Activated T-cell treated with anti-CD3 and anti-CD28 coated beads, Interleukin-2, amount 50 U/mL, for 24 hours (primary cell): Measurements from ENCODE around the gene TBC1D9B.
"Not testable (repeated sequence)": the region's sequence is repeated elsewhere in the genome, so short reads cannot be mapped to it uniquely, and the experiment has no call there.

Experiments used
- DNase-seq: peaks from one replicate; pipeline ENCODE4 v3.0.0-alpha.2; 2020
- H3K27ac Mint-ChIP-seq: 2 replicates; pipeline ENCODE4 v1.8.0; 2020; ENCODE audit warnings: mild to moderate bottlenecking, mixed read lengths
- H3K27me3 Mint-ChIP-seq: 2 replicates; pipeline ENCODE4 v1.8.0; 2020; ENCODE audit warnings: mixed read lengths
- H3K36me3 Mint-ChIP-seq: 2 replicates; pipeline ENCODE4 v1.8.0; 2020; ENCODE audit warnings: low read depth, mixed read lengths
- H3K4me1 Mint-ChIP-seq: 2 replicates; pipeline ENCODE4 v1.8.0; 2020; ENCODE audit warnings: low read depth, mixed read lengths
- H3K4me3 Mint-ChIP-seq: 2 replicates; pipeline ENCODE4 v1.8.0; 2020; ENCODE audit warnings: mild to moderate bottlenecking, moderate library complexity, mixed read lengths
- H3K9me3 Mint-ChIP-seq: 2 replicates; pipeline ENCODE4 v1.8.0; 2020; ENCODE audit warnings: mixed read lengths

The TBC1D9B gene

DNA sequence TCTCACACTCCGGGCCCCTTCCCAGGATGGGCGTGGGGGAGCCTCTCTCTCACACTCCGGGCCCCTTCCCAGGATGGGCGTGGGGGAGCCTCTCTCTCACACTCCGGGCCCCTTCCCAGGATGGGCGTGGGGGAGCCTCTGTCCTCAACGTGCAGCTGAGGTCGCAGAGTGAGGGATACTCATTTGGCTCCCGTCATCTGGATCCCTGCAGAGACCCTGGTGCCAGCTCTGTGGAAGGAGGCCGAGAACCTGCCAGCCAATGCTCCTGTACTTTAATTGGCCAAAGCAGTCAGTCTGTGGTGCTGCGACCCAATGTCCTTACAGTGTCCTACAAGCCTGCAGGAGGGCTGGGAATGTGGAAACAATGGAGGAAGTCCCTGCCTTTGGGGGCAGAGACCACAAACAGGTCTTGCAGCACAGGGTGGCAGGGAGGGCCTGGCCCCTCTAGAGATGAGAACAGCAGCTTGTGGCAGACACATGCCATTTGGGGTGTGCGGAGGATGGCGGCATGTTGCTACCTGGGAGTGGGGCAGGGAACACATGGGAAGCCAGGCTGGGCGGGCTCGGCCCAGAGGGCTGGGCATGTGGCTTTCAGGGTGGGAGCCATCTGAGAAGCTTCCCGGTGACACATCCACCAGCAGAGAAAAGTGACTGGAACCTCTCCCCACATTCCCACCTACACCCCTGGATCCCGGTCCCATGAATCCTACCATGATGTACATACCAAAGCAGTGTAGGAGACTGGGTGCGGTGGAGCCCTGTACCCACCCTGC is 35.5 kb downstream of the TBC1D9B start:
- Mint-ChIP-seq H3K9me3 (no peaks in the 10 kb centered on the region), H3K27me3 (no peaks in the 10 kb centered on the region), H3K4me1 (peaks cover 1% of the 10 kb centered on the region), H3K27ac (no peak overlapping the region), H3K36me3 (peaks cover 86% of the 10 kb centered on the region), H3K4me3 (no peak overlapping the region)
- DNase-seq: no peak

DNA sequence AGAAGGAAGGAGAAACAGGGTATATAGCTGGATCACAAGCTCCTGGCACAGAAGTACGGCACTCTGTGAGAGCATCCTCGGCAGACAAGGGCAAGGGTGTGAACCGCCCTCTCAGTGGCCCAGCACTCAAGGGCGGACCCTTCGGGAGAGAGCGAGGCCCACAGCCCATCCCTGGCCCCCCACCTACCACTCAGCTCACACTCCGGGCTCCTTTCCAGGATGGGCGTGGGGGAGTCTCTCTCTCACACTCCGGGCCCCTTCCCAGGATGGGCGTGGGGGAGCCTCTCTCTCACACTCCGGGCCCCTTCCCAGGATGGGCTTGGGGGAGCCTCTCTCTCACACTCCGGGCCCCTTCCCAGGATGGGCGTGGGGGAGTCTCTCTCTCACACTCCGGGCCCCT is 36.2 kb downstream of the TBC1D9B start:
- not testable (repeated sequence) for DNase-seq, H3K4me1 Mint-ChIP-seq, H3K4me3 Mint-ChIP-seq, H3K27me3 Mint-ChIP-seq, H3K9me3 Mint-ChIP-seq, H3K27ac Mint-ChIP-seq
- H3K36me3 Mint-ChIP-seq: peaks cover 88% of the 10 kb centered on the region

DNA sequence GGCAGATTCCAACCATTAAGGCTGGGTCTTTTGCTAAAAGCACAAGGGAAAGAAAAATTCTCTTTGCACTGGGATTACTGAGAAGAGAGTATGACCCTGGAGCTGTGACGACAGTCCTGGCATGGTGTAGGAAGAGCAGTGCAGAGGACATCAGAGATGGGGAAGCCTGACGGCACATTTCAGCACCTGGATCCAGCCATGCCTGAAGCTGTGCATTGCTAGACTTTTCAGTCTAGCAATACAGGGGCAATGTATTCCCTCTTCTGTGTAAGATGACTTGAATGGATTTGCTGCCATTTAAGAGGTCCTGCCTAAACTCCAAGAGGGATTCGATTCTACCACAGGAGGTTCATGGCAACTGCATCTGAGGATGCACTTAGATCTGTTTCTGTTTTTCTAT is 36.7 kb downstream of the TBC1D9B start:
- DNase-seq: no peak
- Mint-ChIP-seq H3K4me3 (no peak overlapping the region), H3K27me3 (no peaks in the 10 kb centered on the region), H3K9me3 (no peaks in the 10 kb centered on the region), H3K4me1 (peaks cover 7% of the 10 kb centered on the region), H3K36me3 (peaks cover 86% of the 10 kb centered on the region), H3K27ac (no peak overlapping the region)

DNA sequence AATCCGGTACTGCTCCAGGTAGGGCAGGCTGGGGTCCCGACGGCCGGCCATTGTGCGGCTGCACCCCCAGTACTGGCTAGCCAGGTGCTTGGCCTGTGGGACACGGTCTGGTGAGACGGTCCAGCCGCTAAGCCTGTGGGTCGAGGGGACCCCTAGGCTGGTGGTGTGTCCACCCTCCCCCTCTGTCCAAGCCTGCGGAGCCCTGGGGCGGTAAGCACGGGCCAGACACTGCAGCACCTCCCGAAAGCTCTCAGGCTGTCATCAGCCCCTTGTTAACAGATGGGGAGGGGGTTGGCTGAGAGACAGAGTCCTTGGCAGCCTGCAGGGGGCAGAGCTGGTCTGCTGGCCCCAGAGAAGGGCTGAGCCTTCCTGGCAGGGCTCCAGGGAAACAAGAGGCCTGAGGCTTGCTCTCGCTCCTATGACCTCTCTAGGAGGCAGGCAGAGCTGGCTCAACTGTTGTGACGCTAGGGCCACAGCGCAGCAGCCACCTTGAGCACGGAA is 37.2 kb downstream of the TBC1D9B start:
- Mint-ChIP-seq H3K27me3 (no peaks in the 10 kb centered on the region), H3K4me3 (no peak overlapping the region), H3K4me1 (peaks cover 7% of the 10 kb centered on the region), H3K36me3 (peaks cover 85% of the 10 kb centered on the region), H3K9me3 (no peaks in the 10 kb centered on the region), H3K27ac (no peak overlapping the region)
- DNase-seq: no peak

DNA sequence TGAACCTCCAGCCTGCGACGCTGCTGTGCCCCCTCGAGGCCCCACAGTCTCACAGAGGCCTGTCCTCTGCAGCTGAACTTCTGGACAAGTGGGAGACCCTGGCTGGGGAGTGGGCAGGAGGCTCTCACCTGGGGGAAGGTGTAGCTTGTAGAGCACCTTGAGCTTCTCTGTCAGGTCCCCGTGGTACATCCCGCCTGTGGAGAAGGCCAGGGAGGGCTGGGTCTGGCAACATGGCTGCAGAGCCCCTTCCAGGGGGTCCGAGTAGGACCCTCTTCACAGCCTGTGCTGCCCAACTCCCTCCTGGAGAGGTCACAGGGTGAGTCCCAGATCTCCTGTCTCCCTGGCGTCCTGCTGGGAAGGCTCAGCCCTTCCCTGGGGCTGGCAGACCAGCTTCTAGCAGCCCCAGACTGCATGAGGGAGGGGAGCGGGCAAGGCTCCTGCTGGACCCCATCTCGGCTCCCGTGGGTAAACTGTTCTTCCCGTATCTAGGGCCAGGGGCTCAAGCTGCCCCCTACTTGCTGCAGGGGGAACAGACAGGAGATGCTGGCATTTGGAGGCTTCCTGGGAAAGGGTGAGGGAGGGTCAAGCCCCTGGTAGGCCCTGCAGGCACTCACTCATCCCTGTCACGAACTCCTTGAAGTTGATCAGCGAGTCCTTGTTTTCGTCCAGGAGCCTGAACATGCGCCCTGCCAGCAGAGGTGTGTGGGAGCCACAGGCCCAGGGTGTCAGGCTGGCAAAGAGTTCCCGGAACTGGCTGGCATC is 37.9 kb downstream of the TBC1D9B start:
- no peak for DNase-seq
- Mint-ChIP-seq H3K27me3 (no peaks in the 10 kb centered on the region), H3K4me3 (no peak overlapping the region), H3K9me3 (no peaks in the 10 kb centered on the region), H3K36me3 (peaks cover 85% of the 10 kb centered on the region), H3K4me1 (peaks cover 7% of the 10 kb centered on the region), H3K27ac (no peak overlapping the region)

DNA sequence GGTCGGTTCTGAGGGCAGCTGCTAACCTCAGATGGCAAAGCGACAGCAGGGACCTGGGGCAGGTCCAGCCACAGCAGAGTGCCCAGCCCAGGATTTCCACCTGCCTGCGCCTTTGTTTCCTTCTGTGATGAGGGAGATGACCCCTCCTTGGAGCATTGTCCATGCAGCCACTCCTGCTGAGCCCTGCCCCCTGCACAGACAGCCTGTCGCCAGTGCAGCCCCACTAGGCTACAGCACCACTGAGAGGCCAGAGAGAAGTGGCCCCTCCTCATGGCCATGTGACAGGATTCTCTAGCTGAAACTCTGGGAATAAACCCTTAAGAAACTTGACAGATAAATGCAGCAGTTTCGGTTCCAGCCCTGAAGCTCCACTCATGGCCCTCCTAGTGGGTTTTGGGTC is 38.6 kb downstream of the TBC1D9B start:
- Mint-ChIP-seq H3K4me3 (no peak overlapping the region), H3K27me3 (no peaks in the 10 kb centered on the region)

DNA sequence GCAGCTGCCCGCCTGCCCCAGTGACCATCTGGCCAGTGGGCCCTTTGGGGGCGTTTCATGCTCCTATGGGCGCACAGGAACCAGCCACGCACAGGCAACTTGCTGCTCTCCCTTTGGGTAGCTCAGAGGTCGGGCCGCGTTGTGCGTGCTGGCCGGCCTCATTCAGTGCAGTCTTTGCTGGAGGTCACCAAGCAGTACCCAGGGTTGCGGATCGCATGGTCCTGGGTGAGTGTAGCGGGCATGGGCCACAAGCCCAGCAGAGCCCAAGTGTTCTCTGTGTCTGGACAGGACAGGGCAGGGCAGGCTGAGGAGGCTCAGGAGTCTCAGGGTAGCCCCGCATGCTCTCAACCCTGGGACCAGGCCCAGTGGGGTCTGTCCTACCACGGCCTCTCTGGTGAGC is 39.2 kb downstream of the TBC1D9B start:
- Mint-ChIP-seq H3K27ac (peak overlapping the region; percentile 64), H3K4me1 (peaks cover 7% of the 10 kb centered on the region), H3K4me3 (no peak overlapping the region), H3K27me3 (no peaks in the 10 kb centered on the region), H3K36me3 (peaks cover 84% of the 10 kb centered on the region), H3K9me3 (no peaks in the 10 kb centered on the region)
- no peak for DNase-seq

More for the DNA sequence above, 38.6 kb downstream of the TBC1D9B start:
- Mint-ChIP-seq H3K27ac (peak overlapping the region; percentile 33), H3K36me3 (peaks cover 84% of the 10 kb centered on the region), H3K9me3 (no peaks in the 10 kb centered on the region), H3K4me1 (peaks cover 7% of the 10 kb centered on the region)
- no peak for DNase-seq

DNA sequence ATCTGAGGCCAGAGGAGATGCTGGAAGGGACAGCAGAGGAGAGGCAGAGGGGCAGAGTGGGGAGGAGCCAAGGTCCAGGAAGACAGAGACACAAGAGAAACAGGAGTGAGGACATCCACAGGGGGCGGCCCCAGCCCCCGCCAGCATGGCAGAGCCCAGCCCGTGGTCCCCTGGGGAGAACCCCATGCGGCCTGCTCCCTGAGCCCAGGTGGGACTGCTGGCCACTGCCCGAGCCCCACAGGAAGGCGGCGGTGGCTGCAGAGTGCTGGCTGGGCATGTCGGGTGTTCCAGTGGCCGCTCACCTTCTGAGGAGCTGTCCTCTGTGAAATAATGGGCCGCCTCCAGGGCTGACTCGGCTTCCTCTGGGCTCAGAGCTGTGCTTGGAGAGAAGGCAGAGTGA is 40.2 kb downstream of the TBC1D9B start:
- Mint-ChIP-seq H3K27me3 (no peaks in the 10 kb centered on the region), H3K9me3 (no peaks in the 10 kb centered on the region), H3K36me3 (peaks cover 84% of the 10 kb centered on the region), H3K4me3 (no peak overlapping the region), H3K4me1 (peaks cover 7% of the 10 kb centered on the region), H3K27ac (peak overlapping the region; percentile 74)
- no peak for DNase-seq

DNA sequence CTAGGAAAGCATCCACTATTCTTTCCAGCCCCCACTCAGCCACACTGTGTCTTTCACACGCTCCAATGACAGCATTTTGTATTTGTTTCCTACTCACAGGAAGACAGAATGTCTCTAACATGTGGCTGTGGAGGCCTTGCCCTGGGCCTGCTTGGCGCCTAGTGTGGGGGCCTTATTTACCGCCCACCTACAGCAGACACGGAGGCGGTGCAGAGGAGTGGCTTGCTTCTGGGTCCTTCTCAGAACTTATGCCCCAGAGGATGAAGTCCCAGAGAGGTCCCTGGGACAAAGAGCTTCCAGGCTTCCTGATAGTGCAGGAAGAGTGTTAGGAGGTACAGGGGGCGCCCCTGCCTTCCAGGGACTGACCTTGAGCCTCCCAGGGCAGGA is 40.6 kb downstream of the TBC1D9B start:
- Mint-ChIP-seq H3K4me1 (peaks cover 7% of the 10 kb centered on the region), H3K9me3 (no peaks in the 10 kb centered on the region), H3K36me3 (peaks cover 84% of the 10 kb centered on the region), H3K27ac (peak overlapping the region; percentile 74), H3K4me3 (no peak overlapping the region), H3K27me3 (no peaks in the 10 kb centered on the region)
- DNase-seq: no peak

DNA sequence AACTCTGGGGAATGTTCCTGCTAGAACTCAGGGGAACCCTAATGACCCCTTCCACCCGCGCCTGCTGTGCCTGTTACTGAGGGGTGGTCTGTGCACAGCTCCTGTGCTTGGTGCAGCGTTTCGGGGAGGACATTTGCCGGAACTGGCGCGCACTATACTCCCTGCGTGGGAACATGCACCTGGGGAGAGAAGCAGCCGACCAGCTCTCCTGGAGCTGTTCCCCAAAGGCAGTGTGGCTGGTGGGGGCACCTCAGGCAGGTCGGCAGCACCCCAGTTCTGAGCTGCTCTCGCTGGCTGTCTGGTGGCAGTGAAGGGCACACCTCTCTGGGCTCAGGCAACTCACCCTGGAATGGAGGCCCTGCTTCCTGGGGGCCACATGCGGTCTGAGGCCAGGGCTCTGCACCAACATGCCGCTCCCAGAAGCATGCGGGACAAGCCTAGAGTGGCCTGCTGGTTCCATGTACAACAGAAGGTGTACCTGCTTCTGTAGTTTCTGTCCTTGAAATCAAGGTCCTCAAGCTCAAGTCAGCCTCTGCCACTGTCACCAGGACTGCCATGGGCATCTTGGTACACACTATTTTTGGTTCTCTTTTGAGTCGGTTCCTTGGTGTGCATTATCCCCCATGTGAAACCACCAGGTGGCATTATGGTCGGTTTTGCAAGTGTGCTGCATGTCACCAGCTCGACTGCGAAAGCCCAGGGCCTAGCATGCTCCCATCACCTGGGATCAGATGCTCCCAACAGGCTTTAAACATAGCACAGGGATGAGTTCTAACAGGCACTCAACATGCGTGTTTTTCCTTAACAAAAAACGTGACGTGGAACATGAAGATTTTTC is 41.2 kb downstream of the TBC1D9B start:
- Mint-ChIP-seq H3K4me3 (no peak overlapping the region), H3K36me3 (peaks cover 87% of the 10 kb centered on the region), H3K27ac (peak overlapping the region; percentile 44), H3K4me1 (peaks cover 7% of the 10 kb centered on the region), H3K27me3 (no peaks in the 10 kb centered on the region), H3K9me3 (no peaks in the 10 kb centered on the region)
- peak; percentile 41 for DNase-seq

DNA sequence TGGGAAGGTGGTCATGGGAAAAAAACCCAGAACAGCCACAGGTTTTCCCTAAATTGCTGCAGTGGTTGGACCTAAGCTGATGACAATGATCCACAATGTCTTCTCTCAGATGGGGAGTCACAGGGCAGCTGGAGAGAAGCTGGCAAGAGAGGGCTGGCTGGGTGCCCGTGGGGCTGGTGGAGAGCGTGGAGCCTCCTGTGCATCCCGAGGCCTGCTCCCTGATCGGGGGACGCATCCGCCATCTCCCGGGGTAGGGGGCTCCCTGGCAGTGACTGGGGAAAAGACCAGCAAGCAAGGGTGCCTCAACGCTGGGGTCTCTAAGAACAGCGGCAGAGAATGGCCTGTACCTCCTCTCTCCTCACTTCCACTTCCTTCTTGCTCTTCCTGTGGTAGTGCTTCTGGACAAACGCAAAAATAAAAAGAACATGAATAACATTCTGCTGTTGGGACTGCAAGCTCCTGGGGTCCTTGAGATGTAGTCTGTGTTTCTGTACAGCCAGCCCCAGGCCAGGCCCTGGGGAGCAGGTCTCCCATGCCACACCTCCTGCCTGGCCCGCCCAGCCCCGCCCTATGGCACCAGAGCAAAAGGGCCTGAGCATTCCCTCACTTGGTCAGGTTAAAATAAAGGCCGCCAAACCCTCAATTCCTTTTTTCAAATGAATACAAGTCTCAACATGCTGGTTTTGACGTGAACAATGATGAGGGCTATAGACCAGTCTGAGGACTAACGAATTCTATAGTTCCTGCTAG is 42.0 kb downstream of the TBC1D9B start:
- H3K9me3 Mint-ChIP-seq: no peaks in the 10 kb centered on the region
- H3K27ac Mint-ChIP-seq: peak overlapping the region; percentile 22
- H3K36me3 Mint-ChIP-seq: peaks cover 79% of the 10 kb centered on the region
- no peaks in the 10 kb centered on the region for H3K27me3 Mint-ChIP-seq
- DNase-seq: no peak
- peaks cover 7% of the 10 kb centered on the region for H3K4me1 Mint-ChIP-seq
- no peak overlapping the region for H3K4me3 Mint-ChIP-seq

DNA sequence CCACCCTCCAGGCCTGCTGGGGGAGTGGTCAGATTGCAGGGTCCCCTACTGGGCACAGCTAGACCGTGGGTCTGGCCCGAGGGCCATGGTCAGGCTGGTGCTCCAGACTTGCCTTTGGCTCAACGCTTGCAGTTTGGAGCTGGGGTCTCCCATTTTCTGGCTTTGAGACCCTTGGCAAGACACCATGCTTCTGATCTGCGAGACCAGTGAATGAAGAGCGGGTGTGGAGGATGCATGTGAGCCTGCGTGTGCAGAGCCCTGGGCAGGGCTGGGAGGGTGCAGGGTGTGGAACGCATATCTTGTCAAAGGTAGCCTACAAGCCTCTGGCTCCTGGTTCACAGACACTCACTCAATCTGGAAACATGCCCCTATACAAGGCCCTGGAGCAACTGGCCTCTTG is 43.0 kb downstream of the TBC1D9B start:
- Mint-ChIP-seq H3K9me3 (no peaks in the 10 kb centered on the region), H3K27ac (no peak overlapping the region), H3K27me3 (no peaks in the 10 kb centered on the region), H3K4me1 (peaks cover 13% of the 10 kb centered on the region), H3K36me3 (peaks cover 75% of the 10 kb centered on the region), H3K4me3 (no peak overlapping the region)
- DNase-seq: no peak

DNA sequence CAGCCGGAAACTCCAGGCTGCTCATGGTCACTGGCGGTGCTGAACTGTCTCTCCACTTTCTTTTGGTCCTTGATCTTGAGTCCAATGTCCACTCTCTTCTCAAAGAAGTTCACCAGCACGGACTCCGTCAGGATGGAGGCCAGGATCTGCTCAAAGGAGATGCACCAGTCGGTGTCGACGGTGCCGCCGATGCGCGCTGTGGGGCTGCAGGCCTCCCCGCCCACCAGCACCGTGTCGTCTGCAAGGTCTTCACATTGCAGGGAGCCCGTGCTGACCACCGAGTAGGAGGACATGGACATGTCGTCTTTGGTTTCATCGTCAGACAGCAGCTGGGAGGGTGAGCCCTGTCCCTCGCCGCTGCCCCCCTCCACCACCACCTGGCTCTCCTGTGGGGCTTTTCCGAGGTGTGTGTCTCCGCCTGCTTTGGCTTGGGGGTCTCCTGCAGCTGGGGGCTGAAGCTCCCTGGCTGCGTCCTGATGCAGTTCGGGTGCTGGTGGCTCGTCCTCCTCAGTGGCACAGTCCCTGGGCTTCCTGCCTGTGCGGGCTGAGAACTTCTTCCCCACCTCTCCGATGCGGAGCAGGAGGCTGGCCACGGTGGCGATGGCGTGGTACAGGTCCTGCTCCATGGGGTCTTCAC is 44.1 kb downstream of the TBC1D9B start:
- H3K9me3 Mint-ChIP-seq: no peaks in the 10 kb centered on the region
- no peak overlapping the region for H3K27ac Mint-ChIP-seq
- no peak for DNase-seq
- no peaks in the 10 kb centered on the region for H3K27me3 Mint-ChIP-seq
- no peak overlapping the region for H3K4me3 Mint-ChIP-seq
- H3K4me1 Mint-ChIP-seq: peaks cover 16% of the 10 kb centered on the region
- H3K36me3 Mint-ChIP-seq: peaks cover 66% of the 10 kb centered on the region
